Kidney epithelial cell (primary cell): Measurements from ENCODE around the gene YIF1A. TPM values are rescaled to one million over a fixed set of nuclear protein-coding genes. Genes with fewer than 3 reads are reported as not detected.

Experiments used
- DNase-seq: peaks from one replicate; pipeline ENCODE4 v3.0.0-alpha.2; 2010; ENCODE audit warnings: low read depth
- H3K27me3 ChIP-seq: 2 replicates; pipeline ENCODE4 v1.6.0; 2011; ENCODE audit warnings: low read length; ENCODE audit not compliant: control insufficient read depth, insufficient read depth
- H3K36me3 ChIP-seq: 2 replicates; pipeline ENCODE4 v1.5.1; 2011; ENCODE audit warnings: low read length; ENCODE audit not compliant: control insufficient read depth, insufficient read depth
- H3K4me3 ChIP-seq: 2 replicates; pipeline ENCODE4 v1.5.1; 2011; ENCODE audit warnings: low read depth, mild to moderate bottlenecking, control low read depth, low read length
- CTCF ChIP-seq: IDR thresholded peaks from 2 replicates; pipeline ENCODE4 v1.5.1; 2011; ENCODE audit warnings: mild to moderate bottlenecking, moderate library complexity, low read length, control low read depth, inconsistent platforms; ENCODE audit not compliant: insufficient read depth, poor library complexity, severe bottlenecking
- total RNA-seq: library from RNA; depleted of rRNA; stranded (reverse); fragments of >200 nt; gene quantifications from 2 replicates; pipeline ENCODE4 v1.2.3, GENCODE V29; 2015

Gene YIF1A
- total RNA-seq, 1 donor from 2014 or later: 104 TPM

- no peak for TF ChIP-seq CTCF
- H3K36me3 ChIP-seq: no peaks in the 10 kb centered on the region
These were observed 46.7 kb downstream of the YIF1A start for GRCh38 chr11:66242095-66242765.

GRCh38 chr11:66240781-66241136 lies 48.2 kb downstream of the YIF1A start:
- no peaks in the 10 kb centered on the region for H3K27me3 ChIP-seq
- TF ChIP-seq CTCF: no peak
- H3K4me3 ChIP-seq: no peak overlapping the region
- no peaks in the 10 kb centered on the region for H3K36me3 ChIP-seq
- no peak for DNase-seq

More at GRCh38 chr11:66242095-66242765, 46.7 kb downstream of the YIF1A start:
- DNase-seq: no peak
- Histone ChIP-seq H3K27me3 (no peaks in the 10 kb centered on the region), H3K4me3 (no peak overlapping the region)

- TF ChIP-seq CTCF: no peak
- H3K36me3 ChIP-seq: no peaks in the 10 kb centered on the region
- H3K4me3 ChIP-seq: no peak overlapping the region
- no peaks in the 10 kb centered on the region for H3K27me3 ChIP-seq
- DNase-seq: no peak
These were observed 48.8 kb downstream of the YIF1A start for GRCh38 chr11:66239998-66240780.

- TF ChIP-seq CTCF: no peak
- H3K4me3 ChIP-seq: no peak overlapping the region
- no peaks in the 10 kb centered on the region for H3K36me3 ChIP-seq
- no peak for DNase-seq
- no peaks in the 10 kb centered on the region for H3K27me3 ChIP-seq
These were observed 49.4 kb downstream of the YIF1A start for GRCh38 chr11:66239511-66239910.

GRCh38 chr11:66238786-66239413 lies 50.0 kb downstream of the YIF1A start:
- no peak overlapping the region for H3K4me3 ChIP-seq
- DNase-seq: no peak
- no peaks in the 10 kb centered on the region for H3K36me3 ChIP-seq
- TF ChIP-seq CTCF: no peak
- H3K27me3 ChIP-seq: no peaks in the 10 kb centered on the region
